Kidney epithelial cell (primary cell): ENCODE data around the gene LRRC14B. TPM values are rescaled to one million over a fixed set of nuclear protein-coding genes. Genes with fewer than 3 reads are reported as not detected.
"Not testable (repeated sequence)": the region's sequence is repeated elsewhere in the genome, so short reads cannot be mapped to it uniquely, and the experiment has no call there.

Experiments used
- DNase-seq: peaks from one replicate; pipeline ENCODE4 v3.0.0-alpha.2; 2010; ENCODE audit warnings: low read depth
- H3K27me3 ChIP-seq: 2 replicates; pipeline ENCODE4 v1.6.0; 2011; ENCODE audit warnings: low read length; ENCODE audit not compliant: control insufficient read depth, insufficient read depth
- H3K36me3 ChIP-seq: 2 replicates; pipeline ENCODE4 v1.5.1; 2011; ENCODE audit warnings: low read length; ENCODE audit not compliant: control insufficient read depth, insufficient read depth
- H3K4me3 ChIP-seq: 2 replicates; pipeline ENCODE4 v1.5.1; 2011; ENCODE audit warnings: low read depth, mild to moderate bottlenecking, control low read depth, low read length
- CTCF ChIP-seq: IDR thresholded peaks from 2 replicates; pipeline ENCODE4 v1.5.1; 2011; ENCODE audit warnings: mild to moderate bottlenecking, moderate library complexity, low read length, control low read depth, inconsistent platforms; ENCODE audit not compliant: insufficient read depth, poor library complexity, severe bottlenecking
- total RNA-seq: library from RNA; depleted of rRNA; stranded (reverse); fragments of >200 nt; gene quantifications from 2 replicates; pipeline ENCODE4 v1.2.3, GENCODE V29; 2015

The LRRC14B gene
- total RNA-seq, 1 donor from 2014 or later: not detected

DNA sequence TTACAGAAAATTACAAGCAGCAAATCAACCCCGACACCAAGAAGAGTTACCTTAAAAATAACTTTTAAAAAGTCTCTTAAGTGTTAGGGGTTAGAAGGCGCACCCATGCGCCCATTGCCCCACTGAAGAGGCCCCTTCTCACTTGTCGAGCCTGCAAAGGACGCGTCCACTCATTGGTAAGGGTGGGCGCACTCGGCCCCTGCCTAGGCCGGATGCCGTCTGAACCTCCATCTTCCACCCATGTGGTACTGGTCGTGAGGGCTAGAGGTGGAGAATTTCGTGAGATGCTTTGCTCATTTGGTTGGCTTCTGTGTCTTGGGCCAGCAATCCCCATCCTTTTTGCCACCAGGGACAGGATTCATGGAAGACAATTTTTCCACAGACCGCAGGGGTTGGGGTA, 27.5 kb upstream of the LRRC14B start:
- no peaks in the 10 kb centered on the region for H3K27me3 ChIP-seq
- no peak for DNase-seq
- no peak overlapping the region for H3K4me3 ChIP-seq
- no peaks in the 10 kb centered on the region for H3K36me3 ChIP-seq
- TF ChIP-seq CTCF: no peak

GRCh38 chr5:164244-164643, 27.1 kb upstream of the LRRC14B start:
- H3K27me3 ChIP-seq: no peaks in the 10 kb centered on the region
- no peak for DNase-seq
- no peak for TF ChIP-seq CTCF
- no peak overlapping the region for H3K4me3 ChIP-seq
- no peaks in the 10 kb centered on the region for H3K36me3 ChIP-seq

GRCh38 chr5:164783-165182, 26.5 kb upstream of the LRRC14B start:
- H3K27me3 ChIP-seq, DNase-seq, H3K4me3 ChIP-seq, H3K36me3 ChIP-seq: not testable (repeated sequence)

DNA sequence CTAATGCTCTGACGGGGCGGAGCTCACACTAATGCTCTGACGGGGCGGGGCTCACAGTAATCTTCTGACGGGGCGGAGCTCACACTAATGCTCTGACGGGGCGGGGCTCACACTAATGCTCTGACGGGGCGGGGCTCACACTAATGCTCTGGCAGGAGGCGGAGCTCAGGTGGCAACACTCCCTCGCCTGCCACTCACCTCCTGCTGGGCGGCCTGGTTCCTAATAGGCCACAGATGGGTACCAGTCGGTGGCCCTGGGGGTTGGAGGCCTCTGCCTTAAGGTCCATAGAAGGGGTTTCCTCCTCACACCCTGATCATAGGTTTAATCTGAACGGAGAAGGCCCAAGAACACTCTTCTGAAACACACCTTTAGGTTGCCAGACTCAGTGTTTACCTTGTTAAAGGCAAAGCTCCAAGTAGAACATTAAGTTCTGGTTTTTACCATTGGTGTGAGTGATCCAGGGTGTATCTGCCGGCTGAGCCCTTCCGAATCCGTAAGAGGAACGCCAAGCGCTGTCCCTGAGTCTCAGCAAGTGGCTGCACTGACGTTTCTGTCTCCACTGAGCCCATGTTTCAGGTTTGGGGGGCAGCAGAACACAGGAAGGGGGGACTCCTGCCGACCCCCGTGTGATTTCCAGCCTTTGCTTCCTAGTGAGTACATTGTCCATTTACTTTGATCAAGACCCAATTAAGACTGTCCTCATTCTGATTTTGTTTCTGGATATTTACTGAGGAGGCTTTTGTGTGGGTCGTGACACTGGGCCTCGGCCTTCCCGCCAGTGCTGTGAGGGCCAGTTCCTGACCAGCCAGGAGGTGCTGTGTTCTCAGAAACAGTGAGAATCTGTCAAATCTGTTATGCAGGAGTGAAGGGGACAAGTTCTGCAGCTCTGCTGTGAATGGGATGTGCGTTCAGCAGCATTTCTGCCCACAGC, 24.6 kb upstream of the LRRC14B start:
- H3K4me3 ChIP-seq: no peak overlapping the region
- no peaks in the 10 kb centered on the region for H3K27me3 ChIP-seq
- H3K36me3 ChIP-seq: no peaks in the 10 kb centered on the region
- no peak for TF ChIP-seq CTCF
- no peak for DNase-seq

DNA sequence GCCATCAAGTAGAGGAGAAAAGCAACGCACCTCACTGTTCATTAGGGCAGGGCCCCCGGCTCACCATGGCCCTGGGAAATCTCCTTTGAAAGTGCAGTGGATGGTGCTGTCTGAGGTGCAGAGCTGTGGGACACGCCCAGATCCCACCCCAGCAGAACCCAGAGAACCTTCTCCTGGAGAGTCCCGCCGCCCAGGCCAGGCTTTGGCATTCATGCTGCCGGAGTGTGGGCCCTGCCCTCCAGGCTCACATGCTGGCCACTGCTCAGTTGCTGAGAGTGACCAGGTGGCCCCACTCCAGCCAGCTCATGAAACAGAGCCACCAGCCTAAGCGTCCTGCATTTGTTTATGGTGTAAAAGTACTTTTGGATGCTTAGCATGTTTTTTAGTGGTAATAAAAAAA, 23.8 kb upstream of the LRRC14B start:
- Histone ChIP-seq H3K27me3 (no peaks in the 10 kb centered on the region), H3K4me3 (no peak overlapping the region), H3K36me3 (no peaks in the 10 kb centered on the region)
- no peak for DNase-seq
- TF ChIP-seq CTCF: no peak

- H3K27me3 ChIP-seq: no peaks in the 10 kb centered on the region
- H3K36me3 ChIP-seq: no peaks in the 10 kb centered on the region
- DNase-seq: peak; percentile 63
- no peak for TF ChIP-seq CTCF
- no peak overlapping the region for H3K4me3 ChIP-seq
These were observed 23.2 kb upstream of the LRRC14B start for GRCh38 chr5:167982-168660.
